Peyer's patch (tissue), 4 donors: ENCODE data around the gene DNASE2. TPM values are rescaled to one million over a fixed set of nuclear protein-coding genes. Genes with fewer than 3 reads are reported as not detected.
"Not testable (repeated sequence)": the region's sequence is repeated elsewhere in the genome, so short reads cannot be mapped to it uniquely, and the experiment has no call there.

Experiments used
- DNase-seq, 3 donors: peaks; one replicate each; pipeline ENCODE4 v3.0.0-alpha.2; 2017 to 2019
- H3K27ac ChIP-seq, 4 donors: fragments of 200-600 bp; sonication (generic); one replicate each; pipeline ENCODE4 v1.5.1; 2016 to 2019
- H3K27me3 ChIP-seq, 2 donors: fragments of 200-600 bp; sonication (generic); one replicate each; pipeline ENCODE4 v1.5.1; 2019
- H3K36me3 ChIP-seq, 3 donors: fragments of 200-600 bp; sonication (generic); one replicate each; pipeline ENCODE4 v1.5.1; 2016 to 2019
- H3K4me1 ChIP-seq, 4 donors: fragments of 200-600 bp; sonication (generic); one replicate each; pipeline ENCODE4 v1.5.1; 2016 to 2019
- H3K4me3 ChIP-seq, 4 donors: fragments of 200-600 bp; sonication (generic); 1 replicate in 3 of 4; 2 replicates in 1 of 4; pipeline ENCODE4 v1.5.1; 2016 to 2019; ENCODE audit warnings: mild to moderate bottlenecking in 1 of 4
- H3K9me3 ChIP-seq, 4 donors: fragments of 200-600 bp; sonication (generic); one replicate each; pipeline ENCODE4 v1.5.1; 2016 to 2019; ENCODE audit warnings: mild to moderate bottlenecking in 1 of 4
- CTCF ChIP-seq, 6 experiments: fragments of 450-650 bp in 4 of 6; fragments of 200-600 bp in 2 of 6; sonication (generic) in 1 of 6; IDR thresholded peaks; one replicate each; pipeline ENCODE4 v1.5.1; 2017 to 2019; ENCODE audit warnings: antibody characterized with exemption in 6 of 6, mild to moderate bottlenecking in 3 of 6, moderate library complexity in 1 of 6
- POLR2A ChIP-seq, 2 donors: fragments of 450-650 bp; IDR thresholded peaks; one replicate each; pipeline ENCODE4 v1.5.1; 2017; ENCODE audit warnings: antibody characterized with exemption in 2 of 2, mild to moderate bottlenecking in 2 of 2, moderate library complexity in 2 of 2
- total RNA-seq, 4 donors: library from RNA; depleted of rRNA; stranded (reverse); fragments of >200 nt; gene quantifications; one replicate each; pipeline ENCODE4 v1.1.0, GENCODE V29; 2016

The DNASE2 gene
- total RNA-seq, 4 donors from 2014 or later, result 8.9 to 16.5 (median 9.4) TPM

GRCh38 chr19:12918253-12918652 is 37.0 kb upstream of the DNASE2 start:
- Histone ChIP-seq H3K4me1 (peaks cover 0 to 22% (median 3%) of the 10 kb centered on the region in 4 donors), H3K9me3 (no peaks in the 10 kb centered on the region), H3K36me3 (peaks cover 0 to 12% (median 0%) of the 10 kb centered on the region in 3 donors), H3K27me3 (no peaks in the 10 kb centered on the region), H3K27ac (no peak overlapping the region), H3K4me3 (no peak overlapping the region)
- DNase-seq, result no peak
- TF ChIP-seq CTCF (IDR thresholded peaks at IDR 0.05) (no peak), POLR2A (IDR thresholded peaks at IDR 0.05) (no peak)

DNA sequence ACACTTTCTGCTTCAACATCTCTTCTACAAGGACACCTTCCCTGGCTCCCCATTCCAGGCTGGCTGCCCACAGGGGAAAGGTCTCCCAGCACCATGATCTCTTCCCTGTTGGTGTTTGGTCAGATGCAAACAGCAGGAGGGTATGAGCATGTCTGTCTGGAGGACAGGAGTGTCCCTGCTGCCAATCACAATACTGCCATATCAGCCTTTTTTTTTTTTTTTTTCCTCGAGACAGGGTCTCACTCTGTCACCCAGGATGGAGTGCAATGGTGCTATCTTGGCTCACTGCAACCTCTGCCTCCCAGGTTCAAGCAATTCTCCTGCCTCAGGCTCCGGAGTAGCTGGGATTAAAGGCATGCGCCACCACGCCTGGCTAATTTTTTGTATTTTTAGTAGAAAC is 34.6 kb upstream of the DNASE2 start:
- H3K9me3 ChIP-seq, H3K36me3 ChIP-seq, H3K27me3 ChIP-seq, H3K27ac ChIP-seq, H3K4me3 ChIP-seq, DNase-seq: not testable (repeated sequence)
- peaks cover 0 to 29% (median 3%) of the 10 kb centered on the region in 4 donors for H3K4me1 ChIP-seq

- no peaks in the 10 kb centered on the region for H3K36me3 ChIP-seq
- no peak overlapping the region for H3K4me3 ChIP-seq
- H3K4me1 ChIP-seq, result peaks cover 0 to 23% (median 3%) of the 10 kb centered on the region in 4 donors
- H3K27me3 ChIP-seq, result no peaks in the 10 kb centered on the region
- no peaks in the 10 kb centered on the region for H3K9me3 ChIP-seq
- peak overlapping the region; percentile 53 to 74 (median 66) for H3K27ac ChIP-seq
- peak in 2 of 3 donors; percentile 61 to 80 for DNase-seq
- TF ChIP-seq POLR2A (IDR thresholded peaks at IDR 0.05) (no peak), CTCF (IDR thresholded peaks at IDR 0.05) (no peak)
These were observed 32.8 kb upstream of the DNASE2 start for GRCh38 chr19:12913851-12914690.

GRCh38 chr19:12913011-12913561 is 31.8 kb upstream of the DNASE2 start:
- H3K27ac ChIP-seq, result peak overlapping the region; percentile 53 to 74 (median 66)
- no peak for TF ChIP-seq POLR2A (IDR thresholded peaks at IDR 0.05)
- TF ChIP-seq CTCF (IDR thresholded peaks at IDR 0.05), result no peak
- peak in 1 of 3 donors; percentile 62 for DNase-seq
- H3K27me3 ChIP-seq, result no peaks in the 10 kb centered on the region
- peaks cover 0 to 19% (median 3%) of the 10 kb centered on the region in 4 donors for H3K4me1 ChIP-seq
- no peaks in the 10 kb centered on the region for H3K36me3 ChIP-seq
- H3K4me3 ChIP-seq, result no peak overlapping the region
- no peaks in the 10 kb centered on the region for H3K9me3 ChIP-seq

- no peak for DNase-seq
- H3K27me3 ChIP-seq, result no peaks in the 10 kb centered on the region
- no peaks in the 10 kb centered on the region for H3K36me3 ChIP-seq
- TF ChIP-seq CTCF (IDR thresholded peaks at IDR 0.05), result no peak
- no peak for TF ChIP-seq POLR2A (IDR thresholded peaks at IDR 0.05)
- H3K4me3 ChIP-seq, result no peak overlapping the region
- no peaks in the 10 kb centered on the region for H3K9me3 ChIP-seq
- peaks cover 0 to 19% (median 3%) of the 10 kb centered on the region in 4 donors for H3K4me1 ChIP-seq
- peak overlapping the region in 2 of 4 donors; percentile 70 to 74 for H3K27ac ChIP-seq
These were observed 31.3 kb upstream of the DNASE2 start for GRCh38 chr19:12912571-12912970.

- no peak for DNase-seq
- H3K36me3 ChIP-seq, result no peaks in the 10 kb centered on the region
- no peak overlapping the region for H3K4me3 ChIP-seq
- H3K4me1 ChIP-seq, result peaks cover 0 to 3% (median 0%) of the 10 kb centered on the region in 4 donors
- H3K27me3 ChIP-seq, result no peaks in the 10 kb centered on the region
- no peaks in the 10 kb centered on the region for H3K9me3 ChIP-seq
- H3K27ac ChIP-seq, result no peak overlapping the region
- no peak for TF ChIP-seq POLR2A (IDR thresholded peaks at IDR 0.05)
- TF ChIP-seq CTCF (IDR thresholded peaks at IDR 0.05), result no peak
These were observed 25.9 kb upstream of the DNASE2 start for GRCh38 chr19:12907166-12907565.
